Vagina (tissue), 2 donors: ENCODE data around the gene ZNF687. TPM values are rescaled to one million over a fixed set of nuclear protein-coding genes. Genes with fewer than 3 reads are reported as not detected.

Experiments used
- DNase-seq, 2 donors: peaks; one replicate each; pipeline ENCODE4 v3.0.0-alpha.2; 2017; ENCODE audit errors: extremely low spot score in 2 of 2
- H3K27ac ChIP-seq: fragments of 200-600 bp; sonication (generic); one replicate; pipeline ENCODE4 v1.5.1; 2019
- H3K27me3 ChIP-seq: fragments of 200-600 bp; sonication (generic); one replicate; pipeline ENCODE4 v1.5.1; 2019
- H3K36me3 ChIP-seq, 2 donors: fragments of 200-600 bp; sonication (generic); one replicate each; pipeline ENCODE4 v1.5.1; 2017 to 2019
- H3K4me1 ChIP-seq: fragments of 200-600 bp; sonication (generic); one replicate; pipeline ENCODE4 v1.5.1; 2019
- H3K4me3 ChIP-seq, 2 donors: fragments of 200-600 bp; sonication (generic); 1 replicate in 1 of 2; 2 replicates in 1 of 2; pipeline ENCODE4 v1.5.1; 2016 to 2019
- H3K9me3 ChIP-seq: fragments of 200-600 bp; sonication (generic); one replicate; pipeline ENCODE4 v1.5.1; 2019
- CTCF ChIP-seq, 3 experiments: fragments of 450-650 bp in 2 of 3; fragments of 200-600 bp in 1 of 3; sonication (generic) in 1 of 3; IDR thresholded peaks; one replicate each; pipeline ENCODE4 v1.5.1; 2017 to 2019; ENCODE audit warnings: antibody characterized with exemption in 3 of 3, mild to moderate bottlenecking in 2 of 3, moderate library complexity in 2 of 3
- POLR2A ChIP-seq, 2 donors: fragments of 450-650 bp; IDR thresholded peaks; one replicate each; pipeline ENCODE4 v1.6.1; 2017; ENCODE audit warnings: antibody characterized with exemption in 2 of 2, mild to moderate bottlenecking in 2 of 2, moderate library complexity in 2 of 2
- POLR2AphosphoS5 ChIP-seq, 2 donors: sonication (generic); formaldehyde crosslinking; IDR thresholded peaks; one replicate each; pipeline ENCODE4 v1.9.0; 2017; ENCODE audit warnings: antibody characterized with exemption in 2 of 2, mild to moderate bottlenecking in 2 of 2, low read depth in 1 of 2; ENCODE audit not compliant: insufficient read depth in 1 of 2
- intact Hi-C: fragments of 100-400 bp; cut with DNase I; formaldehyde crosslinking; loops from one replicate; pipeline ENCODE4 v1.15.1; 2023
- total RNA-seq: library from RNA; depleted of rRNA; stranded (reverse); fragments of >200 nt; gene quantifications from one replicate; pipeline ENCODE4 v1.2.3, GENCODE V29; 2016

The ZNF687 gene
- total RNA-seq, 1 donor from 2014 or later = 26.8 TPM

- intact Hi-C loops = no loop called here
- H3K27ac ChIP-seq = no peak overlapping the region
Observed at GRCh38 chr1:151242442-151242841, 39.7 kb upstream of the ZNF687 start.

GRCh38 chr1:151243683-151244216 is 38.3 kb upstream of the ZNF687 start:
- no peak overlapping the region for H3K4me3 ChIP-seq
- peaks cover 2 to 89% of the 10 kb centered on the region in 2 donors for H3K36me3 ChIP-seq
- intact Hi-C loops = no loop called here
- H3K4me1 ChIP-seq = no peaks in the 10 kb centered on the region
- DNase-seq = no peak
- no peak overlapping the region for H3K27ac ChIP-seq
- H3K27me3 ChIP-seq = no peaks in the 10 kb centered on the region
- H3K9me3 ChIP-seq = no peaks in the 10 kb centered on the region
- TF ChIP-seq CTCF (IDR thresholded peaks at IDR 0.05) (no peak), POLR2AphosphoS5 (IDR thresholded peaks at IDR 0.05; ENCODE audit: insufficient read depth in 1 of 2, low read depth in 1 of 2) (no peak), POLR2A (IDR thresholded peaks at IDR 0.05) (no peak)

More at GRCh38 chr1:151242442-151242841, 39.7 kb upstream of the ZNF687 start:
- no peak for TF ChIP-seq CTCF (IDR thresholded peaks at IDR 0.05)
- TF ChIP-seq POLR2A (IDR thresholded peaks at IDR 0.05) = no peak
- TF ChIP-seq POLR2AphosphoS5 (IDR thresholded peaks at IDR 0.05; ENCODE audit: insufficient read depth in 1 of 2, low read depth in 1 of 2) = no peak
- Histone ChIP-seq H3K36me3 (peaks cover 5 to 80% of the 10 kb centered on the region in 2 donors), H3K4me3 (no peak overlapping the region), H3K4me1 (no peaks in the 10 kb centered on the region), H3K27me3 (no peaks in the 10 kb centered on the region), H3K9me3 (no peaks in the 10 kb centered on the region)
- DNase-seq = no peak

- H3K9me3 ChIP-seq = no peaks in the 10 kb centered on the region
- intact Hi-C loops = no loop called here
- no peak for DNase-seq
- no peak overlapping the region for H3K27ac ChIP-seq
- no peaks in the 10 kb centered on the region for H3K4me1 ChIP-seq
- TF ChIP-seq POLR2A (IDR thresholded peaks at IDR 0.05) = no peak
- TF ChIP-seq CTCF (IDR thresholded peaks at IDR 0.05) = no peak
- TF ChIP-seq POLR2AphosphoS5 (IDR thresholded peaks at IDR 0.05; ENCODE audit: insufficient read depth in 1 of 2, low read depth in 1 of 2) = no peak
- no peak overlapping the region for H3K4me3 ChIP-seq
- no peaks in the 10 kb centered on the region for H3K27me3 ChIP-seq
- peaks cover 0 to 68% of the 10 kb centered on the region in 2 donors for H3K36me3 ChIP-seq
Observed at GRCh38 chr1:151246786-151247185, 35.3 kb upstream of the ZNF687 start.

- TF ChIP-seq POLR2A (IDR thresholded peaks at IDR 0.05) (no peak), CTCF (IDR thresholded peaks at IDR 0.05) (peak; percentile 48 to 83 (median 62))
- H3K4me3 ChIP-seq = no peak overlapping the region
- peaks cover 0 to 26% of the 10 kb centered on the region in 2 donors for H3K36me3 ChIP-seq
- no peaks in the 10 kb centered on the region for H3K27me3 ChIP-seq
- H3K4me1 ChIP-seq = peaks cover 16% of the 10 kb centered on the region
- no peaks in the 10 kb centered on the region for H3K9me3 ChIP-seq
- no peak for DNase-seq
- no peak overlapping the region for H3K27ac ChIP-seq
- intact Hi-C loops = loop anchor here (2.0 kb wide), 1 partner anchor 53 kb away; the partner anchor contains the start of gene PIP5K1A
Observed at GRCh38 chr1:151251656-151252470, 30.2 kb upstream of the ZNF687 start.
